MM.1S (cell line): ENCODE data around the gene SFMBT2.
A peak's percentile ranks its signal among the peaks of the same experiment; 100 is the strongest.

Source experiments
- DNase-seq: peaks from one replicate; pipeline ENCODE4 v3.0.0-alpha.2; 2015
- H2AFZ ChIP-seq: fragments of 300-600 bp; sonication (generic); 2 replicates; pipeline ENCODE4 v1.6.0; 2016; ENCODE audit warnings: antibody characterized with exemption, low read length
- H3F3A ChIP-seq: fragments of 300-600 bp; sonication (generic); 2 replicates; pipeline ENCODE4 v1.6.1; 2016; ENCODE audit warnings: mild to moderate bottlenecking, antibody characterized with exemption, low read length, moderate library complexity, mixed read lengths; ENCODE audit not compliant: insufficient read depth
- H3K27ac ChIP-seq: fragments of 300-600 bp; sonication (generic); 2 replicates; pipeline ENCODE4 v1.5.1; 2016; ENCODE audit warnings: mild to moderate bottlenecking, low read length
- H3K27me3 ChIP-seq: fragments of 300-600 bp; sonication (generic); replicated peaks from 2 replicates; pipeline ENCODE4 v1.6.0; 2016; ENCODE audit warnings: low read length; ENCODE audit not compliant: insufficient read depth
- H3K36me3 ChIP-seq: fragments of 300-600 bp; sonication (generic); replicated peaks from 2 replicates; pipeline ENCODE4 v1.6.1; 2016; ENCODE audit warnings: mild to moderate bottlenecking, low read length, mixed read lengths; ENCODE audit not compliant: insufficient read depth
- H3K4me1 ChIP-seq: fragments of 300-600 bp; sonication (generic); 2 replicates; pipeline ENCODE4 v1.6.1; 2016; ENCODE audit warnings: low read length, mixed read lengths
- H3K4me2 ChIP-seq: fragments of 300-600 bp; sonication (generic); 2 replicates; pipeline ENCODE4 v1.6.0; 2016; ENCODE audit warnings: low read depth, low read length
- H3K4me3 ChIP-seq: fragments of 300-600 bp; sonication (generic); 2 replicates; pipeline ENCODE4 v1.5.1; 2016; ENCODE audit warnings: low read length, mixed read lengths
- H3K79me2 ChIP-seq: fragments of 300-600 bp; sonication (generic); 2 replicates; pipeline ENCODE4 v1.6.1; 2016; ENCODE audit warnings: mixed run types, low read length, mixed read lengths
- H3K9ac ChIP-seq: fragments of 300-600 bp; sonication (generic); 2 replicates; pipeline ENCODE4 v1.6.1; 2016; ENCODE audit warnings: low read length, mixed read lengths
- H3K9me2 ChIP-seq: fragments of 300-600 bp; sonication (generic); replicated peaks from 2 replicates; pipeline ENCODE4 v1.6.1; 2016; ENCODE audit warnings: mild to moderate bottlenecking, low read length, mixed read lengths; ENCODE audit not compliant: insufficient read depth
- H3K9me3 ChIP-seq: fragments of 300-600 bp; sonication (generic); replicated peaks from 2 replicates; pipeline ENCODE4 v1.6.1; 2016; ENCODE audit warnings: mild to moderate bottlenecking, low read length, mixed read lengths; ENCODE audit not compliant: insufficient read depth
- H4K20me1 ChIP-seq: fragments of 300-600 bp; sonication (generic); 2 replicates; pipeline ENCODE4 v1.6.1; 2016; ENCODE audit warnings: mild to moderate bottlenecking, low read length, moderate library complexity, mixed read lengths; ENCODE audit not compliant: insufficient read depth
- EZH2 ChIP-seq: fragments of 300-600 bp; sonication (generic); optimal IDR thresholded peaks from 2 replicates; pipeline ENCODE3; 2017; ENCODE audit warnings: low read depth, mild to moderate bottlenecking, antibody characterized with exemption, low read length, mixed read lengths
- EZH2phosphoT487 ChIP-seq: fragments of 300-600 bp; sonication (generic); IDR thresholded peaks from 2 replicates; pipeline ENCODE4 v1.6.1; 2018; ENCODE audit warnings: antibody characterized with exemption, low read length
- TF ChIP-seq, protein P1 (sequence below): fragments of 300-600 bp; sonication (generic); IDR thresholded peaks from 2 replicates; pipeline ENCODE4 v1.5.1; 2016; ENCODE audit warnings: antibody characterized with exemption, low read length, mixed read lengths

The SFMBT2 gene

DNA sequence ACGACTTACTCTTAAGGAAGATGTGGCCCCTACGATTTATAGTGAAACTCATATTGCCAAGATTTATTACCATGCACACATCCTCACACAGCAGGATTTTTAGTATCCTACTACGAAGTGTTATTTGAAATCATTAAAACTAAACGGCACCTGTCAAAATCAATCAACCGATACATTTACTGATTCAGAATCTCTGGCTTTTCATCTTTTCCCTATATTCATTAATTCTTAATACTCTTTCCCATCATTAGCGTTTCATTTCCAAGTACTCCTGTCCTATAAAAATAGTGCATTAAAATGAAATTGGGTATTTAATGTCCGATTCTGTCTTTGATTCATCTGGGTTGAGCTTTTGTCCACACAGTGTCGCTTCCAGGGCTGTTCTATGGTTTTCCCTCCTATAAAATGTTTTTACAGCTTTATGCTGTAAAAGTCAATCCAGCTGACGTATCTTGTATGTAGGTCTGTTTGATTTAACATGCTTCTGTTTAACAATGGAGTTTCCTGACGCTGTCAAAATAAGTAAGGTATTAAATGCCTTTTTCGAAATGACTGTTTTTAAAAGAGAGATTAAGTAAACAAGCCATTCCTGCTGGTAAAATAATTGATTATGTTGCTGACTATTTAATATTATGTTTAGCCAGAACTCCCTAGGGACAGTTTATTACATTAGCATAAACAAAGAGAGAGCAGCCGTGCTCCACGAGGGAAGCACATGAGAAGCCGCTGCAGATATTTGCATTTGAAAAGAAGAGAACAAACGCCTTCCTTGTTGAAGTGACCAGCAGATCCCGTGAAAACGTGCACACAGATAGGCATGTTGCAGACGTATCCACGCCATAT lies 22.3 kb upstream of the SFMBT2 start:
- H3K79me2 ChIP-seq, result no peaks in the 10 kb centered on the region
- no peak overlapping the region for H2AFZ ChIP-seq
- no peak overlapping the region for H3K9ac ChIP-seq
- H3K27me3 ChIP-seq, result no peaks in the 10 kb centered on the region
- TF ChIP-seq, protein P1, sequence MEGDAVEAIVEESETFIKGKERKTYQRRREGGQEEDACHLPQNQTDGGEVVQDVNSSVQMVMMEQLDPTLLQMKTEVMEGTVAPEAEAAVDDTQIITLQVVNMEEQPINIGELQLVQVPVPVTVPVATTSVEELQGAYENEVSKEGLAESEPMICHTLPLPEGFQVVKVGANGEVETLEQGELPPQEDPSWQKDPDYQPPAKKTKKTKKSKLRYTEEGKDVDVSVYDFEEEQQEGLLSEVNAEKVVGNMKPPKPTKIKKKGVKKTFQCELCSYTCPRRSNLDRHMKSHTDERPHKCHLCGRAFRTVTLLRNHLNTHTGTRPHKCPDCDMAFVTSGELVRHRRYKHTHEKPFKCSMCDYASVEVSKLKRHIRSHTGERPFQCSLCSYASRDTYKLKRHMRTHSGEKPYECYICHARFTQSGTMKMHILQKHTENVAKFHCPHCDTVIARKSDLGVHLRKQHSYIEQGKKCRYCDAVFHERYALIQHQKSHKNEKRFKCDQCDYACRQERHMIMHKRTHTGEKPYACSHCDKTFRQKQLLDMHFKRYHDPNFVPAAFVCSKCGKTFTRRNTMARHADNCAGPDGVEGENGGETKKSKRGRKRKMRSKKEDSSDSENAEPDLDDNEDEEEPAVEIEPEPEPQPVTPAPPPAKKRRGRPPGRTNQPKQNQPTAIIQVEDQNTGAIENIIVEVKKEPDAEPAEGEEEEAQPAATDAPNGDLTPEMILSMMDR, result no peak
- no peak overlapping the region for H3K4me3 ChIP-seq
- H3K9me2 ChIP-seq, result no peaks in the 10 kb centered on the region
- peaks cover 21% of the 10 kb centered on the region for H3K4me1 ChIP-seq
- no peaks in the 10 kb centered on the region for H3K9me3 ChIP-seq
- no peaks in the 10 kb centered on the region for H4K20me1 ChIP-seq
- no peak overlapping the region for H3K27ac ChIP-seq
- no peak overlapping the region for H3K4me2 ChIP-seq
- H3K36me3 ChIP-seq, result no peaks in the 10 kb centered on the region
- H3F3A ChIP-seq, result no peaks in the 10 kb centered on the region
- DNase-seq, result no peak

DNA sequence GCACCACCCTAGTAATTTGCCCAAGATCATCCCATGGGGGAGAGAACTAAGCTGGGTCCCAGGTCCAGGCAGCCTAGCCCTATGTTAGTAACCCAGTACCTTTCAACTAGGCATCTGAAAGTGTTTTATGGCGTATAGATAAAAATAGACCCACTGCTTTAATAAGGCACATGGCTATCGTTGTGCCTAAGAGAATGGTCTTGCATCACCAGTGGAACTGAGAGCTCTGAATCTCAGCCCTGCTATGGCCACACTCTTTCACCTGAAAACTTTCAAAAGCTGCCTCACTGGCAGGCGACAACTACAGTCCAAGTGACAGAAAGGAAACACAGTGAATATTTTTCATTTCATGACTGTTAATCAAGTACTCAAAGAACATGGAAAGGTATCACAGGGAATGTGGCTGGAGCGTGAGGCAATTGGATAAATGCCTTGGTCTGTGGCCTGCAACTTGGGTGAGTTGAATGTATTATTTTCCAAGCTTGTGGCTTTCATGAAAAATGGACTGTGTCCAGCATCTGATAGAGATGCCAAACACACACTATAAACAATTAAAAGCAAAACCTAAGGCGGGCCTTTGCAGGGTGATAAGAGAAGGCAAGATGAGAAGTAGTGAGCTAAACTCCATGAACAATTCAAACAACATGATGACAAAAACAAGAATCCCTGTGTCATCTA lies 18.0 kb upstream of the SFMBT2 start:
- TF ChIP-seq EZH2phosphoT487 (no peak), EZH2 (no peak)
- TF ChIP-seq, protein P1, result no peak

DNA sequence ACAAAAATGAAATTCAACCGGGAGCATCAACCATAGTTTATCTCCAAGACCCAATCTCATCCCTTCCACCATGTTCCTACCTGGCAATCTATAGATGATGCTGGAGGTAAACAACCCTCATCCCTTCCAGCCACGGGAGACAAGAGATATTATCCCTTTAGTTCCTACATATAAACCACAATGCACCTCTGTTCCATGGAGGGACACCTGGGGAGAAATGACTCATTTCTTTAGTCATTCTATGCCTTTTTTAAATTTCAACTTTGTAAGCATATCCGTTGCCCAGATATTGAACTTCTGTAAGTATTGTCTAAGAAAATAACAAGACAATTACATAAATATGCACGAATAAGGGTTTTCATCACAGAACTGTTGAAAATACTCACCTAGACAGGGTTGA lies 15.5 kb upstream of the SFMBT2 start:
- no peak for DNase-seq
- H3K9me2 ChIP-seq, result no peaks in the 10 kb centered on the region
- no peaks in the 10 kb centered on the region for H3F3A ChIP-seq
- no peak overlapping the region for H2AFZ ChIP-seq
- no peaks in the 10 kb centered on the region for H4K20me1 ChIP-seq
- H3K4me2 ChIP-seq, result no peak overlapping the region
- TF ChIP-seq, protein P1, result no peak
- TF ChIP-seq EZH2, result no peak
- no peak for TF ChIP-seq EZH2phosphoT487
- no peaks in the 10 kb centered on the region for H3K9me3 ChIP-seq
- H3K4me1 ChIP-seq, result peaks cover 12% of the 10 kb centered on the region
- H3K79me2 ChIP-seq, result no peaks in the 10 kb centered on the region
- no peaks in the 10 kb centered on the region for H3K27me3 ChIP-seq
- no peaks in the 10 kb centered on the region for H3K36me3 ChIP-seq
- no peak overlapping the region for H3K9ac ChIP-seq
- no peak overlapping the region for H3K4me3 ChIP-seq
- H3K27ac ChIP-seq, result no peak overlapping the region

More for the DNA sequence above, 18.0 kb upstream of the SFMBT2 start:
- Histone ChIP-seq H4K20me1 (no peaks in the 10 kb centered on the region), H3K27ac (peak overlapping the region; percentile 28; the same call in 1 of the 2 replicates), H3K27me3 (no peaks in the 10 kb centered on the region), H3K9me2 (no peaks in the 10 kb centered on the region), H3K9me3 (no peaks in the 10 kb centered on the region), H3K4me3 (no peak overlapping the region), H3K4me1 (peaks cover 12% of the 10 kb centered on the region), H3F3A (no peaks in the 10 kb centered on the region), H3K36me3 (no peaks in the 10 kb centered on the region), H3K79me2 (no peaks in the 10 kb centered on the region), H2AFZ (0 out of 2 replicates have a peak overlapping the region, but pooled peaks have one; percentile 9), H3K9ac (no peak overlapping the region), H3K4me2 (peak overlapping the region; percentile 23; the same call in 1 of the 2 replicates)
- peak; percentile 42 for DNase-seq
